ENCODE measurements around the gene TMEM178A. TPM values are rescaled to one million over a fixed set of nuclear protein-coding genes. Genes with fewer than 3 reads are reported as not detected.

TMEM178A gene
- total and polyA plus RNA-seq, 2 of the 8 experiments (the other 6 are each of a cell fraction or from before 2014, with no cell fraction given) = 11.2 to 14.9 TPM

DNA sequence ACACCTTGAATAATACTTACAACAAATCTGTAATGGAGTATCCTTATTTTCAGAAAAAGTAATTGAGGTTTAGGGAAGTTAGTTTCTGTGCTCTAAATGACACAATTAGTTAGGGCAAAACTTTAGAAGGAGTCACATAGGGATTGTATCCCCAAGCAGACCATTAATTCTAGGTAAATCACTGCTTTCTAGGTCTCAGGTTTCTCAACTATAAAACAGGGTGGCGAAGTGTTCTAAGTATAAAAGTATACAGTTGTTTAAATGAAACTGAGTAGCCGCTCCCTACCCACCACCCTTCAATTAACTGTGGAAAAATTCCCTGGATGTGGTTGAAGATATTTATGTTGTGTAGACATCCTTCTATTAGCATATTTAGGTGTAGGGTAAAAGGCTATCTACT, 19.9 kb upstream of the TMEM178A start:
- H2BK5ac ChIP-seq (ENCODE audit: low read depth, low read length) = no peak overlapping the region
- ChIA-PET CTCF (ENCODE audit: partially characterized antibody) (interaction anchor here (1.1 to 1.8 kb wide), 2 partner anchors 12 to 52 kb away, joined by 5 to 7 read pairs; no protein-coding TSS in a partner anchor), POLR2A (ENCODE audit: partially characterized antibody) (no interaction called here)
- H3K79me1 ChIP-seq (ENCODE audit: low read depth, low read length) = no peaks in the 10 kb centered on the region
- H2BK120ac ChIP-seq (replicated peaks; ENCODE audit: low read depth, low read length) = no peak overlapping the region
- no peak overlapping the region for H2BK12ac ChIP-seq (ENCODE audit: low read depth, low read length)
- H2AK5ac ChIP-seq (ENCODE audit: low read depth, low read length) = no peak overlapping the region
- H3K9me3 ChIP-seq (ENCODE audit: insufficient read depth in 2 of 2, low read depth in 1 of 2, low read length in 1 of 2) = no peaks in the 10 kb centered on the region
- no peak for TF ChIP-seq KDM1A (IDR thresholded peaks at IDR 0.05; ENCODE audit: borderline replicate concordance, low read length)
- TF ChIP-seq TCF12 (IDR thresholded peaks at IDR 0.05; ENCODE audit: low read depth, low read length) = no peak
- TF ChIP-seq MAFK (IDR thresholded peaks at IDR 0.05; ENCODE audit: low read depth, low read length) = no peak
- TF ChIP-seq TBP (IDR thresholded peaks at IDR 0.05; ENCODE audit: low read depth, low read length) = no peak
- TF ChIP-seq RBBP5 (IDR thresholded peaks at IDR 0.05; ENCODE audit: borderline replicate concordance, low read depth, low read length) = no peak
- H3K79me2 ChIP-seq (ENCODE audit: control insufficient read depth in 1 of 2, insufficient read depth in 2 of 2, low read length in 2 of 2) = no peaks in the 10 kb centered on the region
- H3K18ac ChIP-seq (ENCODE audit: extremely low read depth, low read length) = no peak overlapping the region
- H3K23me2 ChIP-seq (ENCODE audit: low read depth, low read length) = no peaks in the 10 kb centered on the region
- FAIRE-seq = no peak
- no peak overlapping the region for H3K27ac ChIP-seq (ENCODE audit: low read depth, low read length)
- no peak overlapping the region for H2AFZ ChIP-seq (ENCODE audit: low read length)
- H3K36me3 ChIP-seq (ENCODE audit: control insufficient read depth in 2 of 4, insufficient read depth in 4 of 4, low read length in 3 of 4) = no peaks in the 10 kb centered on the region
- no peak overlapping the region for H4K5ac ChIP-seq (ENCODE audit: insufficient read length, low read depth, low read length)
- no peaks in the 10 kb centered on the region for H4K20me1 ChIP-seq (replicated peaks in 1 of 2; ENCODE audit: control insufficient read depth in 1 of 2, insufficient read depth in 2 of 2, low read length in 2 of 2)
- WGBS, 2 experiments (ENCODE audit: extremely low coverage in 1 of 2, insufficient coverage in 1 of 2, insufficient read length in 1 of 2, insufficient replicate concordance in 2 of 2, low coverage in 1 of 2, low lambda C conversion rate in 2 of 2, missing lambda C conversion rate in 1 of 2) = 90% methylated on average over 2 of the region's 2 CpGs; no CpG with 5 or more reads in 1 of the 2 experiments
- no peak overlapping the region for H2BK20ac ChIP-seq (ENCODE audit: low read length)
- no peak overlapping the region for H3K56ac ChIP-seq (replicated peaks; ENCODE audit: insufficient read length, low read depth, low read length)
- no peak overlapping the region for H3K4me3 ChIP-seq (ENCODE audit: extremely low read depth in 1 of 4, insufficient read depth in 2 of 4, low read depth in 3 of 4, low read length in 4 of 4)
- no peaks in the 10 kb centered on the region for H3K27me3 ChIP-seq (replicated peaks in 1 of 4; ENCODE audit: control insufficient read depth in 3 of 4, extremely low read depth in 1 of 4, insufficient read depth in 3 of 4, low read length in 3 of 4)
- H3K14ac ChIP-seq (ENCODE audit: insufficient read length) = no peak overlapping the region
- H3K23ac ChIP-seq (ENCODE audit: insufficient read length) = no peak overlapping the region
- no peak overlapping the region for H2BK15ac ChIP-seq (ENCODE audit: low read length)
- H3K4me1 ChIP-seq (replicated peaks in 1 of 4; ENCODE audit: control insufficient read depth in 3 of 4, insufficient read depth in 4 of 4, low read length in 3 of 4) = peaks cover 0 to 9% (median 5%) of the 10 kb centered on the region in 4 experiments; a peak in 3 of 7 replicates
- no peak overlapping the region for H3K9ac ChIP-seq (replicated peaks in 1 of 4; ENCODE audit: extremely low read depth in 1 of 4, low read depth in 3 of 4, low read length in 3 of 4)
- H4K91ac ChIP-seq (replicated peaks; ENCODE audit: insufficient read length, low read length) = no peak overlapping the region
- no peak for DNase-seq (ENCODE audit: low read depth in 1 of 2, low spot score in 2 of 2)
- H3K4me2 ChIP-seq (ENCODE audit: insufficient read depth in 1 of 2, low read depth in 2 of 2, low read length in 2 of 2) = no peak overlapping the region
- H4K8ac ChIP-seq (ENCODE audit: extremely low read depth, insufficient read depth, low read length) = no peak overlapping the region
- H3K4ac ChIP-seq (replicated peaks; ENCODE audit: insufficient read length, low read depth, low read length) = no peak overlapping the region

Data from H1 (cell line).